ENCODE results near the gene ARPP21.

Gene ARPP21

DNA sequence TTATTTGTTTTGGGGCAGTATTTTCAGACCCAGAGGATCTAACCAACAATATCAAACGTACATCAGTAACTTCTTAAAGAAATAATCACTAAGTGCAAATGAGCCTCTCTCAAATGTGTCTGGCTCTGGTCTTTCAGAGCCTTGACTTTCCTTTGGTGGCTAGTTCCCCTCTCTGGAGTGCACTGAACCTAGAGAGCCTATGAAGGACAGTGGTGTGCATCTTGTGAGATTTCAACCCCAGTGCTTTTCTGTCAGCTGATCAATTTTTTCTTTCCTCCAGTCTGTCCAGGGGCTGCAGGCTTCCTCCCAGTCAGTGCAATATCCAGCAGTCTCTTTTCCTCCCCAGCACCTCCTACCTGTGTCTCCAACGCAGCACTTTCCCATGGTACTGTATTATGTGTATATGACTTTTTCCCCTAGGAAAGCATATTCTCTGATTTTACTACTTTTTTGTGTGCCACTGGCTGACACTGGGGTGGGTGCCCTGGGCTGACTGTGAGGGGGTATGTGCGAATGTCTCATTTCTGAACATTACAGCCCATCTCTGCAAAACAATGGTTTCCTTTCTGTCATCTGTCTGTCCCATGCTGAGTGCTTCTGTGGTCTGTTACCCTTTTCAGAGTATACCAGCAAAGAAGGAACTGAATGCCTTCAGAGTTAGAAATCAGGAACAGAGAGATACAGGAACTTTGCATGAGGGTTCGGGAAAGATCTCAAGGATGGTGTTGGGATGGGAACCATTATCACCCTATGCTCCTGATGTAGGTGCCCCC is 98.8 kb downstream of the ARPP21 start:
- TF ChIP-seq, protein P1, sequence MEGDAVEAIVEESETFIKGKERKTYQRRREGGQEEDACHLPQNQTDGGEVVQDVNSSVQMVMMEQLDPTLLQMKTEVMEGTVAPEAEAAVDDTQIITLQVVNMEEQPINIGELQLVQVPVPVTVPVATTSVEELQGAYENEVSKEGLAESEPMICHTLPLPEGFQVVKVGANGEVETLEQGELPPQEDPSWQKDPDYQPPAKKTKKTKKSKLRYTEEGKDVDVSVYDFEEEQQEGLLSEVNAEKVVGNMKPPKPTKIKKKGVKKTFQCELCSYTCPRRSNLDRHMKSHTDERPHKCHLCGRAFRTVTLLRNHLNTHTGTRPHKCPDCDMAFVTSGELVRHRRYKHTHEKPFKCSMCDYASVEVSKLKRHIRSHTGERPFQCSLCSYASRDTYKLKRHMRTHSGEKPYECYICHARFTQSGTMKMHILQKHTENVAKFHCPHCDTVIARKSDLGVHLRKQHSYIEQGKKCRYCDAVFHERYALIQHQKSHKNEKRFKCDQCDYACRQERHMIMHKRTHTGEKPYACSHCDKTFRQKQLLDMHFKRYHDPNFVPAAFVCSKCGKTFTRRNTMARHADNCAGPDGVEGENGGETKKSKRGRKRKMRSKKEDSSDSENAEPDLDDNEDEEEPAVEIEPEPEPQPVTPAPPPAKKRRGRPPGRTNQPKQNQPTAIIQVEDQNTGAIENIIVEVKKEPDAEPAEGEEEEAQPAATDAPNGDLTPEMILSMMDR (IDR thresholded peaks at IDR 0.05) = no peak

DNA sequence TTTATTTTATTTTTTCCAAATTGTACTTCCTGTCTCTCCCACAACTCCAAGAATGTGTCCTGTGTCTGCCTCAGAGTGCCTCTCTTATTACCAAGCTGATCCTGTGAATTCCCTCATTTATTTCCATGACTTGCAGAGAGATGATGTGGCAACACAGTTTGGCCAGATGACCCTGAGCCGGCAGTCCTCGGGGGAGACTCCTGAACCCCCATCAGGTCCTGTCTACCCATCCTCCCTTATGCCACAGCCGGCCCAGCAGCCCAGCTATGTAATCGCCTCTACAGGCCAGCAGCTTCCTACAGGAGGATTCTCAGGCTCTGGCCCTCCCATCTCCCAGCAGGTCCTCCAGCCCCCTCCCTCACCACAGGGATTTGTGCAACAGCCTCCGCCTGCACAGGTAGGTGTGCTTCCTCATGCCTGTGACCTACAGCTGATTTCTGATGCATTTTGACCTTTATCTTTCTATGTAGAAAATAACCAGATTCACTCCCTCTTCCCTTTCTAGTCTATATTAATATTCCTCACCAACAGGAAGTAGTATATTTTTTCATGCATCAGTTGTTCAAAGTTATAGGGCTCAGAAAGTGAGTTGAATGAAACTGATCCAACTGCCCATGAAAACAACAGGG is 100.0 kb downstream of the ARPP21 start:
- TF ChIP-seq, protein P1 (IDR thresholded peaks at IDR 0.05) = no peak

GRCh38 chr3:35739964-35740527 is 100.7 kb downstream of the ARPP21 start:
- TF ChIP-seq, protein P1 (IDR thresholded peaks at IDR 0.05) = no peak

GRCh38 chr3:35743218-35743617 is 103.9 kb downstream of the ARPP21 start:
- TF ChIP-seq, protein P1 (IDR thresholded peaks at IDR 0.05) = no peak

DNA sequence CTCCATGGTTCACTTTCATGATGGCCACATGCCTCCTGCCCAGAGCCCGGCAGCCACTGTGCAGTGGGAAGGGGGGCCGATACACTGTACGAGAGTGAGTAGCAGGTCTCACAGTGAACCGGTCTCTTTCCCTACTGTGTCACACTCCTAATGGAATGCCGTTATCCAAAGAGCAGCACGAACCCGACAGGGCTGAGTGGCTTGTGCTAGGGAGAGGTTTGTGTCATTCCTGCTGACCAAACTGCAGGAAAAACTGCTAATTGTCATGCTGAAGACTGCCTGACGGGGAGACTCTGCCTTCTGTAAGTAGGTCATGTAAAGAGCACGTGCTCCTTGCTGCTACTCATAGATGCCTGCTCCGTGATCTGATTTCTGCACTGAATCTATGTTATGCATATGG is 105.1 kb downstream of the ARPP21 start:
- TF ChIP-seq, protein P1 (IDR thresholded peaks at IDR 0.05) = no peak

- TF ChIP-seq, protein P1 (IDR thresholded peaks at IDR 0.05) = no peak
These were observed 106.0 kb downstream of the ARPP21 start for GRCh38 chr3:35745351-35745750.

DNA sequence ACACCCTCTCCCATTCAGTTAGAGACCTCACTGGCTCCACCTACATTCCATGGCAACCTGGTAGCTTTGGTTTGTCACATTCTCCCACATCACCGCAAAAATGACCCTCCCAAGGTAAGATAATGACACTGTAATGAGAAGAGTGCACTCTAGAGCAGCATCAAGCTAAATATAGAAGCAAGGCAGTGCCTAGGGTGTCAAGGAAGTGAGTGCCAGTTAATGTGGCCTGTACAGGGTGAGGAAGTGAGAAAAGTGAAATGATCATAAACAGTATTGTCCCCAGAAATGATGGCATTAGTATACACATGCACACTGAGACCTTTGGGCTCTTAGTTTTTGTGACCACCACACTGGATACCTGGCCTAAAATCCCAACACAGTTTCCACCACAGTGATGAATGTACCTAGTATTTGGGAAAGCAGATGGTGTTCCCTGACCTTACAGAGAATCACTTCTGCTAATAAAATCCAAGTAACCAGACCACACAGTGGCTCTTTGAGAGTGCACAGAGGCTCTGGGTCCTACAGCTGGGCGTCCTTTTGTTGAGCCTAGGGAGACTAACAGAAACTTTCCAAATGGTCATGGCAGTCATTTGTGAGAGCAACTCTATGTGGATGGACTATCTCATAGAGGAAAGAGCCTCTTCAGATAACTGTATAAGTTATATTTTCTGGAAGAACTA is 106.6 kb downstream of the ARPP21 start:
- TF ChIP-seq, protein P1 (IDR thresholded peaks at IDR 0.05) = no peak

Data from LNCAP (cell line).